Fibroblast of mammary gland (primary cell): Measurements from ENCODE around the gene CASZ1.

ENCODE experiments used
- DNase-seq: peaks from one replicate; pipeline ENCODE4 v3.0.0-alpha.2; 2010; ENCODE audit warnings: low read depth
- H3K4me3 ChIP-seq: 2 replicates; pipeline ENCODE4 v1.5.1; 2011; ENCODE audit warnings: low read depth, mild to moderate bottlenecking, low read length, moderate library complexity; ENCODE audit not compliant: control insufficient read depth
- TF ChIP-seq, protein P1 (sequence below): conservative IDR thresholded peaks from 2 replicates; pipeline ENCODE4 v1.5.1; 2011; ENCODE audit warnings: low read depth, low read length, inconsistent platforms; ENCODE audit not compliant: control insufficient read depth, insufficient read depth

CASZ1 gene

DNA sequence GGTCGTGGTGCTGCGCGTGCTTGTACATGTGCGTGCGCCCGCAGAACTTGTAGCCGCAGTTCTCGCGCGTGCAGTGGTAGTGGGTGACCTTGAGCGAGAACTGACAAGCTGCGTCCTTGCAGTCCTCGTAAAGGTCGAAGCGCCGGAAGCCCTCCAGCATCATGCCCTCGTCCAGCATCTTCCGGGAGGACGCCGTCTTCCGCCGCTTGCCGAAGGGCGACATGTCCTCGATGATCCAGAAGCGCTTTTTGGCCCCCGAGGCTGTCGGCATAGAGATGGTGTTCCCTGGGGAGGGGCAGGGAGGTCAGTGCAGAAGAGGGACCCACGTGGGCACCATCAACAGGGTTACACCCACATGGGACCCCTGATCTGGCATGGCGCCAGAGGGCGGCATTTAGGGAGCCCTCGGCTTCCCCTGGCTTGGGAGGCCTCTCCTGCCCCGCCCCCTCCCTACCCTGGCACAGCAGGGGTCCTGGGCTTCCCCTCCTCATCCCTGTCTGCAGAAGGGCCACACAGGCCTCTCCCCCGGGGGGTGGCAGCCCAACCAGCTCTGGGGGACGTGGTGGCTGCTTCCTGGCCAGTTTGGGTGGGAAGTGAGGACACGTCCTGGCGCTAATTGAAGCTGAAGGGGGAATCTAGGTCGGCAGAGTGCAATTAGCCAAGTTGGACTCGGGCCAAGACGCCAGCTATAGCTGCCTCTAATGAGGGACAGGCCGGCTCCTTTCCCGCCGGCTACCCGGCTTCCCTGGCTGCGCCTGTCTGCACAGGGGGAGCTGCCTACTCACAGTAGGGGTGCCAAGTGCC, 156.5 kb downstream of the CASZ1 start:
- H3K4me3 ChIP-seq, result no peak overlapping the region
- no peak for DNase-seq
- TF ChIP-seq, protein P1, sequence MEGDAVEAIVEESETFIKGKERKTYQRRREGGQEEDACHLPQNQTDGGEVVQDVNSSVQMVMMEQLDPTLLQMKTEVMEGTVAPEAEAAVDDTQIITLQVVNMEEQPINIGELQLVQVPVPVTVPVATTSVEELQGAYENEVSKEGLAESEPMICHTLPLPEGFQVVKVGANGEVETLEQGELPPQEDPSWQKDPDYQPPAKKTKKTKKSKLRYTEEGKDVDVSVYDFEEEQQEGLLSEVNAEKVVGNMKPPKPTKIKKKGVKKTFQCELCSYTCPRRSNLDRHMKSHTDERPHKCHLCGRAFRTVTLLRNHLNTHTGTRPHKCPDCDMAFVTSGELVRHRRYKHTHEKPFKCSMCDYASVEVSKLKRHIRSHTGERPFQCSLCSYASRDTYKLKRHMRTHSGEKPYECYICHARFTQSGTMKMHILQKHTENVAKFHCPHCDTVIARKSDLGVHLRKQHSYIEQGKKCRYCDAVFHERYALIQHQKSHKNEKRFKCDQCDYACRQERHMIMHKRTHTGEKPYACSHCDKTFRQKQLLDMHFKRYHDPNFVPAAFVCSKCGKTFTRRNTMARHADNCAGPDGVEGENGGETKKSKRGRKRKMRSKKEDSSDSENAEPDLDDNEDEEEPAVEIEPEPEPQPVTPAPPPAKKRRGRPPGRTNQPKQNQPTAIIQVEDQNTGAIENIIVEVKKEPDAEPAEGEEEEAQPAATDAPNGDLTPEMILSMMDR, result no peak

DNA sequence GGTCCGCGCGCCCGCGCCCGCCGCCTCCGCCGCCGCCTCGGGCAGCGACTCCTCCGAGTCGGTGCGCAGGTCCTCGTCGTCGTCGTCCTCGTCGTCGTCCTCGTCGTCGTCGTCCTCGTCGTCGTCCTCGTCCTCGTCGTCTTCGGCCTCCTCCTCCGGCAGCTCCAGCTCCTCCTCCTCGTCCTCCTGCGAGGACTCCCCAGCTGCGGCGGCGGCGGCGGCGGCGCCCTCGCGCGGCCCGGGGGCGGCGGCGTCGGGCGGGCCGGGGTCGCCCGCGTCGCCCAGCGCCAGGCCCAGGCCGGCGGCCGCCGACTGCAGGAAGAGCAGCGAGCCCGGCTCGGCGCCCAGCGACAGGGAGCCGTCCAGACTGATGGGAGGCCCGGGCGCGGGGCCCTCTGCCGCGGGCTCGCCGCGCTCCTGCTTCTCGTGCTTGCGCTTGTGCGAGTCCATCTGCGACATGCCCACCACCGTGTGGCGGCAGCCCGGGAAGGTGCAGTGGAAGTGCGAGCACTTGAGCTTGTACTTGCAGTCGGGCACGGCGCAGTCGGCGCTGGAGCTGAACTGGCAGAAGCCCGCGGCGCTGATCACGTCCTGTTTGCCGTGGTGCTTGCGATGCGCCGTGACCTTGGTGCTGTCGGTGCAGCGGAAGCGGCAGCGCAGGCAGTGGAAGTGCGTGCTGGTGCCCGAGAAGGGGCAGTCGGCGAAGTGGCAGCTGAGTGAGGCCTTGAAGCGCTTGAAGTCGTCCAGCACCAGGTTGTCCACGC, 157.3 kb downstream of the CASZ1 start:
- TF ChIP-seq, protein P1, result no peak
- H3K4me3 ChIP-seq, result no peak overlapping the region
- DNase-seq, result peak; percentile 6

DNA sequence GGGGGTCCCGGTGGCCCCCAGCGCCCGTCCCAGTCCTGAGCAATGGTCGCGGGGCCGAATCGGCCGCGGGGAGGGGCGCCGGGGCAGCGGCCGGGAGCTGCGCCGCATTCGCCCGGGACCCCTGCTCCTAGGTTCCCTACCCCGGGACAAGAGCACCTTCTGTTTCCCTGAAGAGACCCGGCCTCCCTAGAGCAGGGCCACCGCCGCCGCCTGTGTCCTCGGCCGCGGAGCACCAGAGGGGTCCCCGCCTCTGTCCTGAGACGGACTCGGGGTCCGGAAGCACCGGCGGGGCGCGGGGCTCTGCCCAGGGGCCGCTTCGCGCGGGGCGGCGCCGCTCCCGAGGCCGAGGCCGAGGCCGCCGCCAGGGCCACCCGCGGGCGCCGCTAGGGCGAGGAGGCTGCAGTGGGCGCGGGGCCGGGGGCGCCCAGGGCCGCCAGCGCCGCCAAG, 157.9 kb downstream of the CASZ1 start:
- no peak for DNase-seq
- no peak overlapping the region for H3K4me3 ChIP-seq
- TF ChIP-seq, protein P1, result no peak

DNA sequence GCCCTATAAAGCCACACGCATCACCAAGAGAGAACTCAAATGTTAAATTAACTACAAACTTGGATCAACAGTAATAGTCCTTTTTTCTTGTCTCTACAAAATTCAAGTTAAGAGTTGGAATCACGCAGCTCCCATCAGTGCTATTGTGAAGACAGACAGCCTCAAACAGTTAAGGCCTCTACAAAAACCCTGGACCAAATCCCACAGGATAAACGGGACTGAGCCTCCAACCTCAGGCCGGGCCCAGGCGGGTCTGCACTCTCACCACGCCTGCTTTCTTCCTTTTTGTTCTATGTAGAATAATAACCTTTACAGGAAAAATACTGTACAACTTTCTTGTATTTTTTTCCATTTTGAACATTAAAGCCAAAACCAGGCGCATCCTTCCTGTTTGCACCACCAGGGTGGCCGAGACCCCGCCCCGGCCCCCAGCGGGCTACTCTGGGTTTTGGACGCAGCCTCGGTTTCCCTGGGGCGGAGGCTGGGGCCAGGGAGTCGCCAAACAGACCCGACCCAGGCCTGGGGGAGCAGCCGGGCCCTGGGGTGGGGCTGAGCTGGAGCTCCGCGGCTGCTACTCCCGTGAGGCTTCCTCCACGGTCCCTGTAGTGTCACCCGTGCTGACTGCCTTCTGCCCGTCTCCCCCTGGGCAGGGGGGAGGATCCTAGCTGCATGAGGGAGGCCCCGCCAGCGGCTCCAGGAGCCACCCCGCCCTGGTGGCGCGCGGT, 158.4 kb downstream of the CASZ1 start:
- TF ChIP-seq, protein P1, result no peak
- no peak overlapping the region for H3K4me3 ChIP-seq
- no peak for DNase-seq

DNA sequence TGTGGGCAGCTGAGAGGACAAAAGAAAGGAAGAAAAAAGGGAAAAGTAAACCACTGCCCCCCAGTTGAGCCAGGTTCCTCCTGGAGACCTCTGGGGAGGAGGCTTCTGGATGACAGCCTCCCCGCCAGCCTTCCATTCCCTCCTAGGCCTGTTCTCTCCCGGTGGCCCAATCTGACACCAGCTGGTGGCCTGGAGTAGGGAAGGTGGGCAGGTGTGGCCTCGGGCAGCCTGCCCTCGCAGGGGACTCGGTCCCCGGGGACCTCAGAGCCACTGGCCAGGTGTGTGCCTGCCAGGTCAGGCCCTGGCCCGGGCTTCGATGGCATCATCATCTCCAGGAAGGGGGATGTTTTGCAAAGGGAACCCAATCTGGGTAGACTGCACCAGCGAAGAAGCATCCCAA, 159.0 kb downstream of the CASZ1 start:
- H3K4me3 ChIP-seq, result no peak overlapping the region
- DNase-seq, result no peak
- TF ChIP-seq, protein P1, result no peak

DNA sequence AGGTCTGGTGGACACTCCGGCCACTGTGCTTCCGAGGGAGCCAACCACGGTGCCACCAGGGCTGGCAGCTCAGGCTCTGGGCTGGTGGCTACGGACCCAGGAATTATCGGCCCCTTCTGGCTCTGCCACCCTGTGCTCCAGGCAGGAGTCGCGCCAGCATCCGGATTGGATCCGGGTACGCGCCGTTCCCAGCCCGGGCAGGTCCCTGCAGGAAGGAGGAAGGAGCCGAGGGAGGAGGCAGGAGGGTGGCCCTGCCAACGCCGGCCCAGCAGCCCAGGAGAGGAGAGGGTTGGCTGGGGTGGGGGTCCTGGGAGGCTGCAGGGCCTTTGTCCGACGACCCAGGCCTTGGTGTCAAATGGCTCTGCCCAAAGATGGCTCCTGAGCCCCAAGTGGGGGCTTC, 160.5 kb downstream of the CASZ1 start:
- no peak overlapping the region for H3K4me3 ChIP-seq
- TF ChIP-seq, protein P1, result no peak

More for the DNA sequence above, 160.5 kb downstream of the CASZ1 start:
- DNase-seq, result no peak
